ENCODE results near the gene TNNI3. TPM values are rescaled to one million over a fixed set of nuclear protein-coding genes. Genes with fewer than 3 reads are reported as not detected.

The TNNI3 gene
- total RNA-seq (2022; extraction: Qiagen RNA extraction; ENCODE audit: low read depth), result 6.6 to 13.4 TPM (median 7.0 TPM) in 5 replicates

GRCh38 chr19:55157064-55157908 lies at the start of gene TNNI3:
TNNI3 (minus strand) TSS chr19:55157732; CDS start chr19:55157589, 143 bp downstream.

GRCh38 chr19:55179606-55180484 lies 22.3 kb upstream of the TNNI3 start, which contains the start of gene SYT5:
SYT5 (minus strand) TSS chr19:55180289; CDS start chr19:55179041, 1,248 bp downstream.

GRCh38 chr19:55166530-55167268 lies 9.2 kb upstream of the TNNI3 start, which contains the start of gene DNAAF3:
DNAAF3 (minus strand) TSS chr19:55166613; CDS start chr19:55166413, 200 bp downstream.

GRCh38 chr19:55149078-55150003 lies 8.2 kb downstream of the TNNI3 start, which contains the start of gene TNNT1:
TNNT1 (minus strand) TSS chr19:55149206; CDS start chr19:55147157, 2,049 bp downstream.

GRCh38 chr19:55116859-55117662 lies 40.5 kb downstream of the TNNI3 start, which contains the start of gene PPP1R12C:
PPP1R12C (minus strand) TSS chr19:55117637; CDS start chr19:55117543, 94 bp downstream.

Other genes with a start within 250 kb of the TNNI3 start
- gene NLRP7, start 210.2 kb downstream of the TNNI3 start, total RNA-seq (2022; extraction: Qiagen RNA extraction; ENCODE audit: low read depth), result 0.08 TPM in 1 of 5 replicates, not detected in the others
- gene NLRP2, start 191.4 kb downstream of the TNNI3 start, total RNA-seq (2022; extraction: Qiagen RNA extraction; ENCODE audit: low read depth), result 22.7 to 28.3 TPM (median 27.2 TPM) in 5 replicates
- gene GP6, start 119.5 kb downstream of the TNNI3 start, total RNA-seq (2022; extraction: Qiagen RNA extraction; ENCODE audit: low read depth), result 0.13 to 0.46 TPM (median 0.19 TPM) in 3 of 5 replicates, not detected in the others
- gene RDH13, start 94.6 kb downstream of the TNNI3 start, total RNA-seq (2022; extraction: Qiagen RNA extraction; ENCODE audit: low read depth), result 14.5 to 21.2 TPM (median 20.8 TPM) in 5 replicates
- 3.0 to 9.2 TPM (median 6.8 TPM) in 5 replicates for gene EPS8L1, start 81.9 kb downstream of the TNNI3 start, total RNA-seq (2022; extraction: Qiagen RNA extraction; ENCODE audit: low read depth)
- 52.2 to 99.2 TPM (median 86.1 TPM) in 5 replicates for gene PPP1R12C, start 40.1 kb downstream of the TNNI3 start, total RNA-seq (2022; extraction: Qiagen RNA extraction; ENCODE audit: low read depth)
- 96.6 to 145 TPM (median 141 TPM) in 5 replicates for gene TNNT1, start 8.5 kb downstream of the TNNI3 start, total RNA-seq (2022; extraction: Qiagen RNA extraction; ENCODE audit: low read depth)
- gene DNAAF3, start 8.9 kb upstream of the TNNI3 start, total RNA-seq (2022; extraction: Qiagen RNA extraction; ENCODE audit: low read depth), result 3.1 to 6.7 TPM (median 5.6 TPM) in 5 replicates
- 2.7 to 4.4 TPM (median 3.1 TPM) in 5 replicates for gene SYT5, start 22.6 kb upstream of the TNNI3 start, total RNA-seq (2022; extraction: Qiagen RNA extraction; ENCODE audit: low read depth)
- 3.6 to 6.0 TPM (median 4.0 TPM) in 5 replicates for gene PTPRH, start 51.8 kb upstream of the TNNI3 start, total RNA-seq (2022; extraction: Qiagen RNA extraction; ENCODE audit: low read depth)
- gene TMEM86B, start 71.0 kb upstream of the TNNI3 start, total RNA-seq (2022; extraction: Qiagen RNA extraction; ENCODE audit: low read depth), result 2.2 to 5.4 TPM (median 4.8 TPM) in 5 replicates
- gene PPP6R1, start 101.3 kb upstream of the TNNI3 start, total RNA-seq (2022; extraction: Qiagen RNA extraction; ENCODE audit: low read depth), result 64.6 to 131 TPM (median 118 TPM) in 5 replicates
- 122 to 147 TPM (median 138 TPM) in 5 replicates for gene HSPBP1, start 122.4 kb upstream of the TNNI3 start, total RNA-seq (2022; extraction: Qiagen RNA extraction; ENCODE audit: low read depth)
- gene BRSK1, start 126.3 kb upstream of the TNNI3 start, total RNA-seq (2022; extraction: Qiagen RNA extraction; ENCODE audit: low read depth), result 3.2 to 5.1 TPM (median 4.6 TPM) in 5 replicates
- gene TMEM150B, start 167.6 kb upstream of the TNNI3 start, total RNA-seq (2022; extraction: Qiagen RNA extraction; ENCODE audit: low read depth), result not detected in 5 replicates
- gene KMT5C, start 182.1 kb upstream of the TNNI3 start, total RNA-seq (2022; extraction: Qiagen RNA extraction; ENCODE audit: low read depth), result 3.1 to 9.0 TPM (median 8.2 TPM) in 5 replicates
- 1.2 to 7.0 TPM (median 1.4 TPM) in 5 replicates for gene COX6B2, start 197.0 kb upstream of the TNNI3 start, total RNA-seq (2022; extraction: Qiagen RNA extraction; ENCODE audit: low read depth)
- 0.11 to 0.42 TPM (median 0.18 TPM) in 4 of 5 replicates, not detected in the other for gene GARIN5B, start 205.5 kb upstream of the TNNI3 start, total RNA-seq (2022; extraction: Qiagen RNA extraction; ENCODE audit: low read depth)
- 20.8 to 42.0 TPM (median 26.5 TPM) in 5 replicates for gene IL11, start 212.7 kb upstream of the TNNI3 start, total RNA-seq (2022; extraction: Qiagen RNA extraction; ENCODE audit: low read depth)
- 1.2 to 2.3 TPM (median 1.3 TPM) in 5 replicates for gene TMEM190, start 219.1 kb upstream of the TNNI3 start, total RNA-seq (2022; extraction: Qiagen RNA extraction; ENCODE audit: low read depth)
- gene TMEM238, start 226.6 kb upstream of the TNNI3 start, total RNA-seq (2022; extraction: Qiagen RNA extraction; ENCODE audit: low read depth), result 2.3 to 14.6 TPM (median 11.3 TPM) in 5 replicates
- 2,333 to 3,419 TPM (median 2,681 TPM) in 5 replicates for gene RPL28, start 228.2 kb upstream of the TNNI3 start, total RNA-seq (2022; extraction: Qiagen RNA extraction; ENCODE audit: low read depth)